Measurements from ENCODE around the gene PLCB1. TPM values are rescaled to one million over a fixed set of nuclear protein-coding genes. Genes with fewer than 3 reads are reported as not detected.

PLCB1 gene
- total RNA-seq, 6 experiments from 2014 or later: 17.2 to 25.7 (median 23.1) TPM

DNA sequence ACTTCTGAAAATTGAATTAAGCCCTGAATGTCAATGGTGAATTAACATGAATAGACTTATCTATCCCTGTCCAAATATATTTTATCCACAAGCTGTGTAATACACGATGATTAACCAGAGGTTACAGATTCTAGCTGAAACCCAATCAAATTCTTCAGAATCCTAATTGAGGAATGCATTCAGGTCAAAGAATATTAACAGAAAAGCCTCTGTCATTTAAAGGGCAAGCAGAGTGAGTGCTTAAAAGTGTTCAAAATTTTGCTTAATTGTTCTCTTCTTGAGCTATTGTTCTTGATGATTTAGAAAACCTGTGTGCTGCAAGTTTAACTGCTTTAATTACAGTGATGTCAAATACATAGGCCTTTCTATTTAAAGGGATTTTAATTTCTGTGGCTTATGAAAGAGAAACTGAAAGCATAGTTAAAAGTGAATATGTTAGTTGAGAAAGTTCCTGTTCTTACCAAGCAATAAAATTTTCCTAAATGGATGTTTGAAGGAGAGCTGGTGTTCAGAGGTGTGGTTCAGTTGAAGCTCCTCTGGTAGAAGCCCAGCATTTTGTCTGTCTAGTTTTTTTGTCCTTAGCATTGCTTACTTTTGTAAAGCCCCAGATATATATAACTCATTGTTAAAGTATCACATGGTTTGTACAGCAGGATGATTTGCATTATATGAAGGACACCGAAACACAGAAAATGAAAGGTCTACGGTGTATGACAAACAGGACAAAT, 470.5 kb downstream of the PLCB1 start:
- H3K9me3 Mint-ChIP-seq: peaks cover 4% of the 10 kb centered on the region; the same call in 1 of the 2 replicates
- DNase-seq: no peak
- H3K27me3 Mint-ChIP-seq (ENCODE audit: insufficient read depth): no peaks in the 10 kb centered on the region
- H3K4me1 Mint-ChIP-seq (ENCODE audit: low read depth): peaks cover 13% of the 10 kb centered on the region
- H3K36me3 Mint-ChIP-seq (ENCODE audit: low read depth): no peaks in the 10 kb centered on the region
- H3K27ac Mint-ChIP-seq: peak overlapping the region; percentile 44
- TF ChIP-seq, protein P1, sequence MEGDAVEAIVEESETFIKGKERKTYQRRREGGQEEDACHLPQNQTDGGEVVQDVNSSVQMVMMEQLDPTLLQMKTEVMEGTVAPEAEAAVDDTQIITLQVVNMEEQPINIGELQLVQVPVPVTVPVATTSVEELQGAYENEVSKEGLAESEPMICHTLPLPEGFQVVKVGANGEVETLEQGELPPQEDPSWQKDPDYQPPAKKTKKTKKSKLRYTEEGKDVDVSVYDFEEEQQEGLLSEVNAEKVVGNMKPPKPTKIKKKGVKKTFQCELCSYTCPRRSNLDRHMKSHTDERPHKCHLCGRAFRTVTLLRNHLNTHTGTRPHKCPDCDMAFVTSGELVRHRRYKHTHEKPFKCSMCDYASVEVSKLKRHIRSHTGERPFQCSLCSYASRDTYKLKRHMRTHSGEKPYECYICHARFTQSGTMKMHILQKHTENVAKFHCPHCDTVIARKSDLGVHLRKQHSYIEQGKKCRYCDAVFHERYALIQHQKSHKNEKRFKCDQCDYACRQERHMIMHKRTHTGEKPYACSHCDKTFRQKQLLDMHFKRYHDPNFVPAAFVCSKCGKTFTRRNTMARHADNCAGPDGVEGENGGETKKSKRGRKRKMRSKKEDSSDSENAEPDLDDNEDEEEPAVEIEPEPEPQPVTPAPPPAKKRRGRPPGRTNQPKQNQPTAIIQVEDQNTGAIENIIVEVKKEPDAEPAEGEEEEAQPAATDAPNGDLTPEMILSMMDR (IDR thresholded peaks at IDR 0.05): no peak
- H3K4me3 Mint-ChIP-seq: peak overlapping the region; percentile 49; the same call in 1 of the 2 replicates

DNA sequence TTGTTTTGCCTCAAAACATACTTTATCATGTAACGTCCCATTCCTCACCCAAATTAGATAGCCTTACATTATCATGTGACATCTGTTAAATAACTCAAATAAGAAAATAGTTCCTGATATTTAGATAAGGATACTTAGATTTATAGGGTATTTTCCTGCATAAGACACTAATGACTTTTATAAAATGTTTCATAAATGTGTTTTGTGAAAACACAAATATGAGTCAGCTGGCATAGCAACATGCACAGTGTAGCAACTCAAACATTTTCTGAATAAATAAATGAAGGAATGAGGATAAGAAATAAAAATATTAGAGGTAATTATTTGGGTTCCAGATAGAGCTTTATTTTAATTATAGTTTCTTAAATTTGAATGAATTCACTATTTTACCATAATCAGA, 476.4 kb downstream of the PLCB1 start:
- TF ChIP-seq, protein P1 (IDR thresholded peaks at IDR 0.05): no peak
- DNase-seq: peak; percentile 13
- H3K4me3 Mint-ChIP-seq: no peak overlapping the region

DNA sequence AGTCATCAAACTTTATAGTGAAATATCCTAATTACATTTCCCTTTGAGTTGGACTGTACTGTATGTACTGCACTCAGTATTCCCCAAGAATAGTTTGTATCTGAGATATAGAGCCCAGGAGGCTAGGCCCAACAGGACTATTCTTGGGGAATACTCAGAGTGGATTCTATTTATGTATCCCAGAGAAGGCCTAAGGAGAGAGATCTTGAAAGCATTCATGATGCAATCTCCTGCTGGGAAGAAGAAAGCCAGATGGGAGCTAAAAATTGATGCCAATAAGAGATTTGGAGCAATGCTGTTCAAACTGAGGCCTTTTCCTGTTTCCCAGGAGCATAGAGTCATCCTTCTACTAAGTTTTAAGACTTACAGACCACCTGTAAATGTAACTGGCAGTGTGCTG, 484.7 kb downstream of the PLCB1 start:
- TF ChIP-seq, protein P1 (IDR thresholded peaks at IDR 0.05): no peak
- H3K36me3 Mint-ChIP-seq (ENCODE audit: low read depth): peaks cover 3% of the 10 kb centered on the region
- H3K4me1 Mint-ChIP-seq (ENCODE audit: low read depth): peaks cover 11% of the 10 kb centered on the region
- no peaks in the 10 kb centered on the region for H3K9me3 Mint-ChIP-seq
- DNase-seq: no peak
- no peaks in the 10 kb centered on the region for H3K27me3 Mint-ChIP-seq (ENCODE audit: insufficient read depth)
- H3K4me3 Mint-ChIP-seq: no peak overlapping the region
- no peak overlapping the region for H3K27ac Mint-ChIP-seq

More for the DNA sequence above, 476.4 kb downstream of the PLCB1 start:
- Mint-ChIP-seq H3K27ac (peak overlapping the region; percentile 63), H3K9me3 (no peaks in the 10 kb centered on the region), H3K4me1 (ENCODE audit: low read depth) (peaks cover 13% of the 10 kb centered on the region), H3K27me3 (ENCODE audit: insufficient read depth) (no peaks in the 10 kb centered on the region), H3K36me3 (ENCODE audit: low read depth) (no peaks in the 10 kb centered on the region)

DNA sequence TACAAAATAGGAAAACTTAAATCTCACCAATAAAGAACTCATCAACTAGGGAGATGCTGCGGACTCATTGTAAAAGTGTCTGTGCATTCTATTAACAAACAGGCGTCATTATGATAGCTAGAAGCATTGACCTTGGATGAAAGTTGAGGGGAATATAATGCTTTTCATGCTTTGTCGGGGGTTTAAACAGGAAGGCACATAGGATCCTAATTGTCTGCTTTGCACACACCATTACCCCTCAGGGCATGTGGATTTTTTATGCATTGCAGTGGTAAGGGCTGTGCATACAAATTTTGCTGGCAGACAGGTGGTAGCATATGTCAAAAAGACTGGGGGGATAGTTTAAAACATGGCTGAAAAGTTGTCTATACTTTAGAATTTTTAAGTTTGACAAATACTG, 488.9 kb downstream of the PLCB1 start:
- no peaks in the 10 kb centered on the region for H3K9me3 Mint-ChIP-seq
- H3K36me3 Mint-ChIP-seq (ENCODE audit: low read depth): peaks cover 5% of the 10 kb centered on the region

DNA sequence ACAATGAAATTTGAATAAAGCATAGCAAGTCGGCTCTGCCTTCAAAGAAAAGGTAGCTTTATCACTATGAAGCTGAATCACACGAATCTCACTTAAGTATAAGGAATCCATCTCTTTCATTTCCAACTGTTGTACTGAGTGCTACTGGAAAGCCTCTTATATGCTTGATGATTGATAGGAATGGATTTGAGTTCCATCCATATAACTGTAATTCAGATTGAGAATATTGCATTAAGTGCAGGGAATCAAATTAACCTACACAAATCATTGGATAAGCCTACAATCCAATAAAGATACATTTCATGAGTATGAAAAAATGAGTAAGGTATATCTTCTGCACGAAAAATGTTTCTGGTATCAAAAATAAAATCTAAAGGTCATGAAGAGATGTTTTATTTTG, 492.0 kb downstream of the PLCB1 start:
- no peak for DNase-seq
- no peak overlapping the region for H3K4me3 Mint-ChIP-seq
- H3K4me1 Mint-ChIP-seq (ENCODE audit: low read depth): peaks cover 36% of the 10 kb centered on the region
- H3K9me3 Mint-ChIP-seq: no peaks in the 10 kb centered on the region
- TF ChIP-seq, protein P1 (IDR thresholded peaks at IDR 0.05): no peak
- H3K36me3 Mint-ChIP-seq (ENCODE audit: low read depth): peaks cover 5% of the 10 kb centered on the region
- no peak overlapping the region for H3K27ac Mint-ChIP-seq
- no peaks in the 10 kb centered on the region for H3K27me3 Mint-ChIP-seq (ENCODE audit: insufficient read depth)

More for the DNA sequence above, 488.9 kb downstream of the PLCB1 start:
- Mint-ChIP-seq H3K4me1 (ENCODE audit: low read depth) (peaks cover 19% of the 10 kb centered on the region), H3K4me3 (no peak overlapping the region), H3K27me3 (ENCODE audit: insufficient read depth) (no peaks in the 10 kb centered on the region), H3K27ac (no peak overlapping the region)
- TF ChIP-seq, protein P1 (IDR thresholded peaks at IDR 0.05): no peak
- no peak for DNase-seq

Measured in HFFc6 (cell line).